HCT116 (cell line): ENCODE results near the gene OBSL1. TPM values are rescaled to one million over a fixed set of nuclear protein-coding genes. Genes with fewer than 3 reads are reported as not detected.

Experiments
- ATAC-seq: fragments of 200-7000 bp; cut with Tn5 transposase; 2 replicates; pipeline ENCODE4 v1.9.1; 2020; ENCODE audit warnings: mild to moderate bottlenecking, moderate library complexity
- BruUV-seq: library from RNA; stranded (reverse); fragments of 400-500 nt; replicated peaks from 2 replicates; lab custom pipeline; 2021; lab: Mats Ljungman, UMichigan
- CTCF ChIA-PET: fragments of 300-600 bp; sonication (Branson Sonifier 250); formaldehyde crosslinking; loops from one replicate; lab custom pipeline; 2021; ENCODE audit warnings: antibody characterized with exemption; lab: Charles Lee
- POLR2A ChIA-PET: fragments of 300-600, 350-600 bp; sonication (Branson Sonifier 250); formaldehyde crosslinking; loops from one replicate; lab custom pipeline; 2021; ENCODE audit warnings: antibody characterized with exemption; lab: Charles Lee
- RAD21 ChIA-PET, 2 experiments: fragments of 300-600 bp; sonication (Branson Sonifier 250); formaldehyde crosslinking; loops; one replicate each; lab custom pipeline; 2023; ENCODE audit warnings: low total read pairs in 2 of 2; ENCODE audit not compliant: uncharacterized antibody in 2 of 2, unreplicated experiment in 2 of 2, low non-redundant PET in 1 of 2; lab: Charles Lee
- DNase-seq: peaks from one replicate; pipeline ENCODE4 v3.0.0-alpha.2; 2010; ENCODE audit warnings: low read depth, low spot score
- H2AFZ ChIP-seq: fragments of 200-600 bp; shearing (Covaris generic), sonication (generic); 2 replicates; pipeline ENCODE4 v1.6.1; 2017; ENCODE audit warnings: low read depth, mixed run types, mixed read lengths, antibody characterized with exemption, low read length; ENCODE audit not compliant: poor library complexity, severe bottlenecking
- H3K27ac ChIP-seq: 2 replicates; pipeline ENCODE4 v1.5.1; 2012; ENCODE audit warnings: low read depth, low read length
- H3K27me3 ChIP-seq: fragments of 200-600 bp; sonication (generic); 2 replicates; pipeline ENCODE4 v1.6.1; 2016; ENCODE audit warnings: mixed run types, low read length, mixed read lengths; ENCODE audit not compliant: insufficient read depth
- H3K36me3 ChIP-seq, 2 experiments: fragments of 200-500 bp in 1 of 2; fragments of 200-600 bp in 1 of 2; sonication (Bioruptor generic) in 1 of 2; sonication (generic) in 1 of 2; 2 replicates each; pipeline versions ENCODE4 v1.5.1 to v1.6.1; 2014 to 2016; ENCODE audit warnings: low read length in 2 of 2, inconsistent platforms in 1 of 2, mixed read lengths in 1 of 2, mixed run types in 1 of 2; ENCODE audit not compliant: insufficient read depth in 2 of 2, control insufficient read depth in 1 of 2
- H3K4me1 ChIP-seq, 2 experiments: fragments of 200-600 bp in 1 of 2; sonication (generic) in 1 of 2; 2 replicates each; pipeline versions ENCODE4 v1.5.1 to v1.6.1; 2012 to 2017; ENCODE audit warnings: low read length in 2 of 2, inconsistent platforms in 1 of 2, mild to moderate bottlenecking in 1 of 2, mixed read lengths in 1 of 2, mixed run types in 1 of 2, moderate library complexity in 1 of 2; ENCODE audit not compliant: insufficient read depth in 2 of 2, control insufficient read depth in 1 of 2
- H3K4me2 ChIP-seq: fragments of 200-600 bp; sonication (generic); 2 replicates; pipeline ENCODE4 v1.6.1; 2017; ENCODE audit warnings: mixed run types, low read length, mixed read lengths
- H3K4me3 ChIP-seq, 2 experiments: fragments of 200-600 bp in 1 of 2; sonication (generic) in 1 of 2; replicated peaks in 1 of 2; 2 replicates each; pipeline ENCODE4 v1.5.1; 2011 to 2016; ENCODE audit warnings: low read length in 2 of 2, control low read depth in 1 of 2, low read depth in 1 of 2, mild to moderate bottlenecking in 1 of 2, mixed read lengths in 1 of 2, mixed run types in 1 of 2
- H3K79me2 ChIP-seq: fragments of 200-600 bp; sonication (generic); 2 replicates; pipeline ENCODE4 v1.6.1; 2017; ENCODE audit warnings: mild to moderate bottlenecking, mixed run types, low read length, moderate library complexity, mixed read lengths; ENCODE audit not compliant: insufficient read depth
- H3K9ac ChIP-seq: fragments of 200-600 bp; sonication (generic); 2 replicates; pipeline ENCODE4 v1.6.1; 2016; ENCODE audit warnings: low read length, mixed read lengths
- H3K9me2 ChIP-seq: fragments of 200-600 bp; sonication (generic), shearing (Covaris generic); 2 replicates; pipeline ENCODE4 v1.6.1; 2017; ENCODE audit warnings: mixed run types, mild to moderate bottlenecking, moderate library complexity; ENCODE audit not compliant: insufficient read depth
- H3K9me3 ChIP-seq, 2 experiments: fragments of 200-500 bp in 1 of 2; fragments of 200-600 bp in 1 of 2; sonication (Bioruptor generic) in 1 of 2; sonication (generic) in 1 of 2; 2 replicates each; pipeline ENCODE4 v1.6.1; 2014 to 2017; ENCODE audit warnings: low read length in 2 of 2, mixed read lengths in 2 of 2, inconsistent platforms in 1 of 2, low read depth in 1 of 2, mild to moderate bottlenecking in 1 of 2, mixed run types in 1 of 2, moderate library complexity in 1 of 2; ENCODE audit not compliant: control insufficient read depth in 1 of 2, insufficient read depth in 1 of 2
- H4K20me1 ChIP-seq: fragments of 200-600 bp; sonication (generic), shearing (Covaris generic); 2 replicates; pipeline ENCODE4 v1.6.1; 2017; ENCODE audit warnings: mixed run types, mild to moderate bottlenecking, moderate library complexity; ENCODE audit not compliant: insufficient read depth
- CBX3 ChIP-seq: IDR thresholded peaks from 2 replicates; pipeline ENCODE4 v1.6.1; 2012; ENCODE audit warnings: low read depth
- CEBPB ChIP-seq: IDR thresholded peaks from 2 replicates; pipeline ENCODE4 v1.6.1; 2012; ENCODE audit warnings: low read depth
- EGR1 ChIP-seq: IDR thresholded peaks from 2 replicates; pipeline ENCODE4 v1.6.1; 2012; ENCODE audit warnings: low read depth
- ELF1 ChIP-seq: IDR thresholded peaks from 2 replicates; pipeline ENCODE4 v1.6.1; 2012; ENCODE audit warnings: low read depth, borderline replicate concordance
- EZH2phosphoT487 ChIP-seq: fragments of 200-600 bp; IDR thresholded peaks from 2 replicates; pipeline ENCODE4 v1.6.1; 2018; ENCODE audit warnings: antibody characterized with exemption, borderline replicate concordance
- FOSL1 ChIP-seq: IDR thresholded peaks from 2 replicates; pipeline ENCODE4 v1.6.1; 2012; ENCODE audit warnings: low read depth
- JUND ChIP-seq: IDR thresholded peaks from 2 replicates; pipeline ENCODE4 v1.6.1; 2012
- POLR2A ChIP-seq: IDR thresholded peaks from 2 replicates; pipeline ENCODE4 v1.7.0; 2011; ENCODE audit warnings: borderline replicate concordance; ENCODE audit not compliant: insufficient read depth, insufficient read length; ENCODE audit errors: extremely low read depth
- POLR2AphosphoS5 ChIP-seq: IDR thresholded peaks from 2 replicates; pipeline ENCODE4 v1.6.1; 2011; ENCODE audit warnings: mild to moderate bottlenecking, low read depth, low read length, moderate library complexity
- RAD21 ChIP-seq: IDR thresholded peaks from 2 replicates; pipeline ENCODE4 v1.6.1; 2012; ENCODE audit warnings: low read depth, mild to moderate bottlenecking
- SP1 ChIP-seq: IDR thresholded peaks from 2 replicates; pipeline ENCODE4 v1.6.1; 2012; ENCODE audit warnings: low read depth
- SRF ChIP-seq: IDR thresholded peaks from 2 replicates; pipeline ENCODE4 v1.6.1; 2012; ENCODE audit warnings: low read depth
- TCF7L2 ChIP-seq: IDR thresholded peaks from 2 replicates; pipeline ENCODE4 v1.7.0; 2011; ENCODE audit warnings: borderline replicate concordance, inconsistent platforms; ENCODE audit not compliant: insufficient read depth, insufficient read length; ENCODE audit errors: extremely low read depth
- ZFX ChIP-seq: fragments of 450-650 bp; IDR thresholded peaks from 2 replicates; pipeline ENCODE4 v1.6.1; 2017
- ZNF274 ChIP-seq: fragments of 200-500 bp; sonication (Bioruptor generic); IDR thresholded peaks from 2 replicates; pipeline ENCODE4 v1.6.1; 2014; ENCODE audit warnings: mild to moderate bottlenecking, low read depth, low read length, inconsistent platforms
- intact Hi-C: fragments of 100-400 bp; cut with micrococcal nuclease; formaldehyde crosslinking; loops from 2 replicates; pipeline ENCODE4 v1.10.0; 2022
- microRNA-seq: library from miRNA; unstranded; fragments of <30 nt; microRNA quantifications from one replicate; pipeline ENCODE4, GENCODE V29; 2016; ENCODE audit warnings: borderline number of aligned reads
- total RNA-seq: library from RNA; stranded (reverse); gene quantifications from one replicate; pipeline ENCODE4 v1.2.1, GENCODE V29; 2021; ENCODE audit not compliant: unreplicated experiment
- TF ChIP-seq, protein P1 (sequence below), 3 experiments: fragments of 200-600 bp in 1 of 3; sonication (generic) in 1 of 3; IDR thresholded peaks in 2 of 3; conservative IDR thresholded peaks in 1 of 3; 2 replicates each; pipeline ENCODE4 v1.5.1; 2012 to 2017; ENCODE audit warnings: low read depth in 2 of 3, low read length in 2 of 3, antibody characterized with exemption in 1 of 3, borderline replicate concordance in 1 of 3, control low read depth in 1 of 3, mild to moderate bottlenecking in 1 of 3, mixed read lengths in 1 of 3, mixed run types in 1 of 3, moderate library complexity in 1 of 3; ENCODE audit not compliant: insufficient read depth in 1 of 3

OBSL1 gene
- total RNA-seq, 1 experiment from 2014 or later, result 45.2 TPM

DNA sequence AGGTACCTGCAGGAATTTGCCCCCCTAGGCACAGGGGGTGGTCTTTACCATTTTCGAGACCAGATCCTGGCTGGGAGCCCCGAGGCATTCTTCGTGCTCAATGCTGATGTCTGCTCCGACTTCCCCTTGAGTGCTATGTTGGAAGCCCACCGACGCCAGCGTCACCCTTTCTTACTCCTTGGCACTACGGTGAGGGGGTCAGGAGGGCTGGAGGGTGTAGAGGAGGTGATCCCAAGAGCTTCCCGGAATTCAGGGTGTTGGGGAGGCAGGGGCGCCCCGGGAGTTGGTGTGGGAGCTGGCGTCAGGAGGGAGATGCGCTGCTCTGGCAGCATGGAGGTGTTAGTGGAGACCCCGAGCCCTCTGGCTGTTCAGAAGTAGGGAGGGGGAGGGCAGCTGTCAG, 69.5 kb downstream of the OBSL1 start:
- H2AFZ ChIP-seq, result no peak overlapping the region
- no peaks in the 10 kb centered on the region for H3K9me2 ChIP-seq
- no peak for DNase-seq
- no peaks in the 10 kb centered on the region for H4K20me1 ChIP-seq
- H3K79me2 ChIP-seq, result peaks cover 14% of the 10 kb centered on the region
- ATAC-seq, result no peak
- no peak overlapping the region for H3K4me2 ChIP-seq
- no peak overlapping the region for H3K27ac ChIP-seq
- H3K4me1 ChIP-seq, result peaks cover 16 to 43% of the 10 kb centered on the region in 2 experiments; a peak in 3 of 4 replicates
- intact Hi-C loops, result no loop called here
- no peaks in the 10 kb centered on the region for H3K9me3 ChIP-seq
- POLR2A ChIA-PET, result no interaction called here
- CTCF ChIA-PET, result interaction anchor here (1.0 kb wide), 1 partner anchor 8 kb away, joined by 3 read pairs; no protein-coding TSS in a partner anchor
- H3K36me3 ChIP-seq, result peaks cover 6% of the 10 kb centered on the region in 2 experiments; a peak in 1 of 4 replicates
- no TSS peak for BruUV-seq
- H3K27me3 ChIP-seq, result no peaks in the 10 kb centered on the region
- H3K4me3 ChIP-seq, result no peak overlapping the region
- TF ChIP-seq ELF1, result no peak
- TF ChIP-seq SP1, result no peak
- no peak for TF ChIP-seq RAD21
- no peak for TF ChIP-seq ZNF274
- TF ChIP-seq ZFX, result no peak
- TF ChIP-seq POLR2A, result no peak
- no peak for TF ChIP-seq EZH2phosphoT487
- no peak for TF ChIP-seq CEBPB
- TF ChIP-seq FOSL1, result no peak
- no peak for TF ChIP-seq CBX3
- TF ChIP-seq JUND, result no peak
- TF ChIP-seq, protein P1, sequence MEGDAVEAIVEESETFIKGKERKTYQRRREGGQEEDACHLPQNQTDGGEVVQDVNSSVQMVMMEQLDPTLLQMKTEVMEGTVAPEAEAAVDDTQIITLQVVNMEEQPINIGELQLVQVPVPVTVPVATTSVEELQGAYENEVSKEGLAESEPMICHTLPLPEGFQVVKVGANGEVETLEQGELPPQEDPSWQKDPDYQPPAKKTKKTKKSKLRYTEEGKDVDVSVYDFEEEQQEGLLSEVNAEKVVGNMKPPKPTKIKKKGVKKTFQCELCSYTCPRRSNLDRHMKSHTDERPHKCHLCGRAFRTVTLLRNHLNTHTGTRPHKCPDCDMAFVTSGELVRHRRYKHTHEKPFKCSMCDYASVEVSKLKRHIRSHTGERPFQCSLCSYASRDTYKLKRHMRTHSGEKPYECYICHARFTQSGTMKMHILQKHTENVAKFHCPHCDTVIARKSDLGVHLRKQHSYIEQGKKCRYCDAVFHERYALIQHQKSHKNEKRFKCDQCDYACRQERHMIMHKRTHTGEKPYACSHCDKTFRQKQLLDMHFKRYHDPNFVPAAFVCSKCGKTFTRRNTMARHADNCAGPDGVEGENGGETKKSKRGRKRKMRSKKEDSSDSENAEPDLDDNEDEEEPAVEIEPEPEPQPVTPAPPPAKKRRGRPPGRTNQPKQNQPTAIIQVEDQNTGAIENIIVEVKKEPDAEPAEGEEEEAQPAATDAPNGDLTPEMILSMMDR (IDR thresholded peaks at IDR 0.05 in 2 of 3, conservative IDR thresholded peaks at IDR 0.05 in 1 of 3; ENCODE audit: borderline replicate concordance in 1 of 3, insufficient read depth in 1 of 3, low read depth in 2 of 3, low read length in 2 of 3), result no peak
- TF ChIP-seq TCF7L2, result no peak
- no peak for TF ChIP-seq SRF
- no peak for TF ChIP-seq POLR2AphosphoS5
- TF ChIP-seq EGR1, result no peak
- H3K9ac ChIP-seq, result no peak overlapping the region
- RAD21 ChIA-PET, result no interaction called here

Small RNA genes lying within 50 kb of the gene (microRNA-seq; reads per million reads assigned to microRNA genes)
- gene MIR3132, result 2.8 reads per million

Other genes with a start within 250 kb of the OBSL1 start
- gene RESP18, start 238.8 kb downstream of the OBSL1 start, total RNA-seq, result not detected
- 80.1 TPM for gene DNPEP, start 183.6 kb downstream of the OBSL1 start, total RNA-seq
- 4.2 TPM for gene DES, start 153.2 kb downstream of the OBSL1 start, total RNA-seq
- 56.6 TPM for gene SPEG, start 136.7 kb downstream of the OBSL1 start, total RNA-seq
- gene GMPPA, start 72.6 kb downstream of the OBSL1 start, total RNA-seq, result 71.8 TPM
- 2.1 TPM for gene ASIC4, start 57.1 kb downstream of the OBSL1 start, total RNA-seq
- 228 TPM for gene CHPF, start 27.7 kb downstream of the OBSL1 start, total RNA-seq
- gene TMEM198, start 27.5 kb downstream of the OBSL1 start, total RNA-seq, result 2.1 TPM
- not detected for gene INHA, start 771 bp upstream of the OBSL1 start, total RNA-seq
- 45.0 TPM for gene STK11IP, start 26.3 kb upstream of the OBSL1 start, total RNA-seq
- gene SLC4A3, start 56.1 kb upstream of the OBSL1 start, total RNA-seq, result 23.0 TPM